Measurements from ENCODE around the gene PELO.

- TF ChIP-seq, protein P1, sequence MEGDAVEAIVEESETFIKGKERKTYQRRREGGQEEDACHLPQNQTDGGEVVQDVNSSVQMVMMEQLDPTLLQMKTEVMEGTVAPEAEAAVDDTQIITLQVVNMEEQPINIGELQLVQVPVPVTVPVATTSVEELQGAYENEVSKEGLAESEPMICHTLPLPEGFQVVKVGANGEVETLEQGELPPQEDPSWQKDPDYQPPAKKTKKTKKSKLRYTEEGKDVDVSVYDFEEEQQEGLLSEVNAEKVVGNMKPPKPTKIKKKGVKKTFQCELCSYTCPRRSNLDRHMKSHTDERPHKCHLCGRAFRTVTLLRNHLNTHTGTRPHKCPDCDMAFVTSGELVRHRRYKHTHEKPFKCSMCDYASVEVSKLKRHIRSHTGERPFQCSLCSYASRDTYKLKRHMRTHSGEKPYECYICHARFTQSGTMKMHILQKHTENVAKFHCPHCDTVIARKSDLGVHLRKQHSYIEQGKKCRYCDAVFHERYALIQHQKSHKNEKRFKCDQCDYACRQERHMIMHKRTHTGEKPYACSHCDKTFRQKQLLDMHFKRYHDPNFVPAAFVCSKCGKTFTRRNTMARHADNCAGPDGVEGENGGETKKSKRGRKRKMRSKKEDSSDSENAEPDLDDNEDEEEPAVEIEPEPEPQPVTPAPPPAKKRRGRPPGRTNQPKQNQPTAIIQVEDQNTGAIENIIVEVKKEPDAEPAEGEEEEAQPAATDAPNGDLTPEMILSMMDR (IDR thresholded peaks at IDR 0.05): no peak
- TF ChIP-seq YY1 (IDR thresholded peaks at IDR 0.05; ENCODE audit: low read depth) (no peak), TCF12 (IDR thresholded peaks at IDR 0.05) (no peak), POLR2AphosphoS5 (IDR thresholded peaks at IDR 0.05; ENCODE audit: low read depth, low read length) (no peak), EP300 (IDR thresholded peaks at IDR 0.05; ENCODE audit: borderline replicate concordance in 1 of 2, low read depth in 1 of 2, low read length in 1 of 2) (no peak), REST (IDR thresholded peaks at IDR 0.05; ENCODE audit: low read depth, low read length) (no peak), RFX5 (IDR thresholded peaks at IDR 0.05; ENCODE audit: low read length) (no peak), USF1 (IDR thresholded peaks at IDR 0.05; ENCODE audit: borderline replicate concordance, low read depth) (no peak)
These were observed 747 bp downstream of the PELO start for GRCh38 chr5:52788505-52788821.
